KG1 (cell line): ENCODE results near the gene AHR.
A peak's percentile ranks its signal among the peaks of the same experiment; 100 is the strongest.

Experiments
- DNase-seq: peaks from one replicate; lab custom pipeline; 2025; lab: John Stamatoyannopoulos, UW

The AHR gene

GRCh38 chr7:17298102-17298839, at the start of gene AHR:
AHR (plus strand) TSS chr7:17298652; CDS start chr7:17299265, 613 bp downstream.
- peak; percentile 81 for DNase-seq

- DNase-seq, result no peak
Measured at GRCh38 chr7:17253885-17254284, 44.6 kb upstream of the AHR start.

DNA sequence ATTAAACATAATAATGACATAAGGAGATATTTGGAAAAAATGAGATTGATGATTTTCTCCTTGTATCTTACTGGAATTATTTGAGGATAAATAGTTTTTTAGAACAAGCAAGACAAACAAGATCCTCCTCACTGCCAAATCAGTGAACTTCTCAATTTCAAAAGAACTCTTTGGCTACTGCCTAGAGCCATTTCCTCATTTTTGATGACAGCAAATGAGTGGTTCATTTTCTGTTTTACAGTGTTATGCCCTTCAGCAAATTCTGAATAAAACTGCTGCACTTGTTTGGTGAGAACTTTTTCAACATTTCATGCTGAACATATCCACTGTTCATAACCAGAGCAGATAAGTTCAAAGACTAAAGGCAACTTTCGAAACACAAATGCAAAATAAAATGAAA, 42.5 kb upstream of the AHR start:
- no peak for DNase-seq

GRCh38 chr7:17256375-17256774, 42.1 kb upstream of the AHR start:
- no peak for DNase-seq

- no peak for DNase-seq
Measured at GRCh38 chr7:17266565-17266964, 31.9 kb upstream of the AHR start.

- DNase-seq, result no peak
Measured at GRCh38 chr7:17269341-17270221, 28.9 kb upstream of the AHR start.

DNA sequence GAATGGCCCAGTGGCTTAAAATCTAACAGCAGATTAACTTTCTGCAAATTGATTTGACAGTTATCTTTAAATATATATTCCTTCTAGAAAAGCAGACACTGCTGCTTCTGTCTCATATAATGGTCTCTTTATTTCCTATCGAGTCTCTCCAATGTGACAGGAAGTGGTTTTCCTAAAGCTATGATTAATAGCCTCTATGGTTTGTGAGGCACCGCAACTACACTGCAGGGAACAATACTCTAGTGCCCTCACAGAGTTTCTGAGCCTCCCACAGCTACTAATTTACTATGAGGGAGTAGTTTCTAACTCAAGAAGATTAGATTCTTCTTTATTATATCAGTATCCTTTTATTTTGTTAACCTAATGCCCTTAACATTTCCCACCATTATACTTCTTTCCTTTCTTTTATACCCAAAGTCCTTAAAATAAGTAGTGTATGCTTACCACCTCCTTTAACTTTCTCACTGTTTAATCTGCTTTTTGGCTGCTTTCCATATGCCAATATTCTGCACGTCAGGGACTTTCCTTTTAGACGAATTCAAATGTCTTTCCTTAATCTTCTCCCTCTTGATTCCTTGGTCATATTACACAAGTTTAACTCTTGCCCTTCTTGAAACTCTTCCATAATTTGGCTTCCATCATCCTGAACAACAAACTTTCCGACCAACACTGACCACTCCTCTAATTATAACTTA, 23.8 kb upstream of the AHR start:
- DNase-seq, result peak; percentile 81

DNA sequence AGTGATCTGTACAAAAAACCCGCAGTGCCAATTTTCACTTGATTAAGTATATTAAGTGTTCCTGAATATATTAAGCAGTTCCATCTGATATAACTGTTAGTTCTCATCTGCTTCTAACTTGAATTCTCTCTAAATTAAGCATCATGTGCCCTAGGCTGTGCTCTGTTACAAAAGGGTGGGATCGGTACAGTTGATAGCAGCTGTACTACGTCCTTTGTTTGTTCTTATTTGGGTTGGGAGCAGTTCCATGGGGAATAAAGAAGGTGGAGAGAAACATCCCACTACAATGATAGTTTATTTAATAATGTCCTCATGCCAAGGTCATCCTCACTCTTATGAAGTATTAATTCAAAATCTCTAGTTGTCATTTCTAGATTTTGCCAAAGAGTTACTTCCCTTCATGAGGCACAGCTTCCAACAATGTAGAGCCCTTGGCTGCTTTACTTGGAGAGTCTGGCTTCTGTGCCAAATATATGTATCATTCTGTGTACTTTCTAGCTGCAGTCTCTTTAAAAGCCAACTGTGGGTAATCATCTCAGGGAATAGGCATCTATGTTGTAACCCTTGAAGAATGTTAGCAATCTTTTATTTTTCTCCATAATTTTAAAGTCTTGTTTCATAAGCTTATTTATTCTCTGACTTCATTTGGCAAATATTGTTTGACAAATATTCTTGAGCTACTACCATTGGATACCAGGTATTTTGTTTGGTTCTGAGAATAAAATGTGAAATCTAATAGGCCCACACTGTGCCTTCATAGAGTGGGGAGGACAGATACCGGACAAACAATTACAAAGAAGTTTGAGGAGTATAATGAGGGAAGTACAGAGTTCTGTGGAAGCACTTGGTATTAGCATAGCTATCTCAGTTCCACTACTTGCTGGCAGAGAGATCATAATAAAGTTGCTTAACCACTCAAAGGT, 22.4 kb upstream of the AHR start:
- DNase-seq, result no peak

- no peak for DNase-seq
Measured at GRCh38 chr7:17279061-17279460, 19.4 kb upstream of the AHR start.

DNA sequence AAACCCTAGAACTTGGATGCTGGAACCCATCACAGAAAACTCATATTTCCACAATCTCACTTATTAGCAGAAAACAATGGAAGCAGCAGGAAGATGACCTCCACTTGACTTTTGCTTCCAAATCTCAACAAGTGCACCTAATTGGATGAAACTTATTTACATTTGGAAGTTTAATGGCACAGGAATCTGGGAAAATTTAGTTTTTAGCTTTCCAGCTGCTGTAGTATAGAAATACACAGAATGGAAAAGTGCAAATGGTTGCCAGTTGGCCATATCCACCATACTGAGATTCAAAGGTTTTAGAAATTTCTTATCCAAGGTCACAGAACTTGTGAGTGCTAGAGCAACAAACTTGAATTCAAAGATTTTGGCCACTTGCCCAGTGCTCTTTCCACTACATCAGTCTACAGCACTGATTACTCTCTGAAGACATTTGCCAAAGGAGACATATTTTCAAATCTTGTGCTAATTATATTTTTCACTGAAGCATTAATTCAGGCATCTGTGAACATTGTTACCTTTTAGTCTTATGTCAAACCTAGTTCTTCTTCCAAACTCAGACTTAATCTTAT, 9.3 kb upstream of the AHR start:
- DNase-seq, result no peak

DNA sequence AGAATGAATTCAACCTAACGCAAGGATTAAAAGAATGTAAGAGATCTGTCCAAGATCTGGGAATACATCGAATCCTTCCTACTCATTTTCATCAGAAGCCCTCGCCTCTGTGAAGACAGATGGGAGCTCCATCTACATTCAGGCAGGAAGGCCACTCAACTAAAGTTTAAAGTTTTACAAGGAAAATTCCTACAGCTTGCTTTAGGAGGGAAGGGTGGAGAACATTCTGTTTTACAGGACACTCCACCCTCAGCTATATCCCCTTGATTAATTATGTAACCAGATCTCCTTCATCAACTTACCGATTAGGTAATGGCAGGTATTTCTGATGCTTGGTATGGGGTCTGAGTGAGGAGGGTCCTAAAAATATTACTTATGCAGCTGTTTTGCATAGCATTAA, 5.6 kb upstream of the AHR start:
- no peak for DNase-seq

DNA sequence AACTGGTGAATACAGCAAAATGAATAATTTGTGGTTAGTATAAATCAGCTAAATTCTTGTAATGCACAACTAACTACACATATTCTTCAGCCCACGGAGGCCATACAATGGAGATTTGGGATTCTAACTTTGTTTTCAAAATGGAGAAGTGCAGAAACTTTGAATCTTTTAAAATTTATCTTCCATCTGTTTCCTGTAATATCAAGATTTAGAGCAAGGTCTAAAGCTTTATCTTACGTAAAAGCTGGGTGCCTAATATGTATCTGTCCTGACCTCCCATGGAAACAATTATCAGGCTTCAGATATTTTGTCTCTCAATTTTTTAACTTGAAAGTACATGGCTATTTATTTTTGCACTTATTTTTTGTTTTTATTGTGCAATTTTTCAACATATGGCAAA, 5.0 kb upstream of the AHR start:
- DNase-seq, result no peak

DNA sequence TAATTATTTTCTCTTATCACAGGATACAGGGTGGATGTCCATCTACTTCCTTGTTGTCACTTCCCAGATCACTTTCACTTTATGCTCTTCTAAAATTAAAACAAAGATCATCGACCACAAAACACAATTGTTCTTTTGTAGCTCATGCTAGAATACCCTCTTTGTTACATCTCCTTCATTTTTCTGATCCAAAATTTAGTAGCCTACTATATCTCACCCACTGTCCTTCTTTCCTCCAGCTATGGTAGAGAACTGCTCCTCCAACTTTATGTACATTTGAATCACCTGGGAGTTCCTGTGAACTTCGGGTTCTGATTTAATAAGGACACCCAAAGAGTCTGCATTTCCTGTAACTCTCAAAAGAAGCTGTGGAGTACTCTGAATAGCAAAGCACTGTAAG, 1.2 kb upstream of the AHR start:
- no peak for DNase-seq

GRCh38 chr7:17298840-17299482, 509 bp downstream of the AHR start:
- DNase-seq, result no peak

GRCh38 chr7:17299483-17299991, 1.1 kb downstream of the AHR start:
- DNase-seq, result peak; percentile 38

DNA sequence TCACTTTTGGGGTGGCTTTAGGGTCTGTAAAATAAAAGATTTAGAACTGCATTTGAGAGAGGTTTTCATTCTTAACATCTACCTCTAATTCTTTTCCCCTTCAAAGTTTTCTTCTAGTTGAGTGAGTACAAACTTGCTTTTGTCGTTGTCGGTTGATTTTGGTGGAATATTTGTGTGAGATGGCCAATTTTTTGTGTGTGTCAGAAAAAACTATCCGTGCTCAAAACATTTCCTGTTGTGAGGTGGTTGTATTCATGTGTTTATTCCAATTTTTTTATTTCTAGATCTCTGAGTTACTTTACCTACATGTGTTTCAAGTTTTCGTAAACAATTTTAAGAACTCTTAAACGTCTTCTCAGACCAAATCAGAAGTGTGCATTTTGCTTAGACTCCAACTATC, 1.6 kb downstream of the AHR start:
- DNase-seq, result no peak

DNA sequence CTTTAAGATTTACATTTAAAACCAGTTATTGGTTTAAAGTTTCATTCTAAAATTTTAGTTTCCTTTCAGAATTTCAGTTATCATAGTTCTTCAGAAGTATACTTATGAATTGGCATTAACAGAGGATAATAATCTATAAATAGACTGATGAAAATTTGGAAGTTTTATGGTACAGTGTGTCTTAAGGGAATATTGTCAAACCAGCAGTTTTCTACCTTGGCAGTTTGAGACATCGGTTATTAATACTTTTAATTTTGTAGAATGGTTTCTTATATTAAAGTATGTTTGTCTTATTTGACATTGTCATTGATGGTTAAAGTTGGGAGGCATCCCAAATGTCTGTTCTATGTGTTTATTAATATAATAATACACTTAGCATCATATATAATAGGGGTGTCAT, 2.0 kb downstream of the AHR start:
- DNase-seq, result no peak

DNA sequence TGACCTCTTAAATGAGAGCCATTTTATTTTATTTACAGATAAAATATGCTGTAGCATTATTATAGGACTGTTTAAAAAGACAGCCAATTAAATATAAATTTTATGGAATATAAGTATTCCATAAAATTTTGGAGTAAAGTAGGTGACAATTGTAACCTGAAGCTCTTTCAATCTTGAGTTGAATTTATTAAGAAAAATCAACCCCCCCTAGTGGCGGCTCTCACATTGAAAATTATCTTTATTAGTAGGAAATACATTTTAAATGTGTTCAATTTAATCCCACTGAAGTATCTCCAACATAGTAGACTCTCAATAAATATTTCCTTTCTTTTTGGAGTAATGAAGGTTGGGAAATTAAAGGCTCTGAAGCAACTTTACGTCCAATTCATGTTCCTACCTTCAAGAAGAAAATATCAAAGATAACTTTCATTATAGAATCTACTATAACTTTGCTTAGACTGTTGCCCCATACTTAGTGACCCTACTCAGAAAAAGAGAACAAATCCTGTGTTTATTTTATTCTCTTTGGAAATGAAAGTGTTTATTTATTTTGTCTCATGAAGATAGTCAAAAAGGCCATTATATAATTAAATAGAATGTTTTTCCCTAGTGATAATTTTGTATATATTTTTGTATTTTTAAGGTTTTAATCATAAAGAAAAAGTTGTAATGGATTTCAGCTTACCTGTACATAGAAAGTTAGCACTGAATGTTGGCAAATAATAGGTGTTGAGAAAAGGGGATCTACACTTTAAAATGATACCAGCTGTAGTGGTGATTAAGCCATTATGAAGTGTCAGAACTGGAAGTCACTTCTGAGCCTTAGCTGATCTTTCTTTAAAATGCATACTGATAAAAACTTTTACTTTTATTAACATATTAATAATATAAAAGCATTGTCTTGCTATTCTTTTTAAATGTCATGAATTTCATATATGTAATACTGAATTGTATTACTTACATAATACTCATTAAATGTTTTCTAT, 3.3 kb downstream of the AHR start:
- peak; percentile 78 for DNase-seq

DNA sequence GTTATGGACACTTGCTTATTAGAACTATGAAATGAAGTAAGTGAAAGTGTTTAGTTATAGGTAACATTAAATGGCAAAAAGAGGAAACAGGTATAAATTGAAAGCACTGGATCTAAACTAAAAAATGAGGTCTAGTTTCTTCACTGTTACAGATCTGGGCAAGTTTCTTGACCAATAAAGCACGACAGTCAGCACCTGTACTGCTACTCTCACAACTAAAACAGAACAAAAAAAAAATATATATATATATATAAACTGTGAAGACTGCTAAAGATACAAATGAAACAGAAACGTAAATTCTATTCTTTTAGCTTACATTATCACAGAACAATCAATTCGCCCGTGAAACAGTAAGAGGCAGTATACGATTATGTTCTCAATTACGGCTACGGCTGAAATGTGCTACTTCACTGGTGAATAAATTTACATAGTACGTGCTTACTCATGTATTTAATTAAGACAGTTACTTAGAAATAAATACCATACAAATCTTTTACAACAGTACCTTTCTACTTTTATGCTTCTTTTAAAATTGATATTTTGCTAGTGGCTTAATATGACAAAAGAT, 4.2 kb downstream of the AHR start:
- peak; percentile 42 for DNase-seq
